HEK293 (cell line): ENCODE data around the gene AASDH.
"Not testable (repeated sequence)": the region's sequence is repeated elsewhere in the genome, so short reads cannot be mapped to it uniquely, and the experiment has no call there.

Source experiments
- CTCF ChIA-PET: fragments of 350-600 bp; formaldehyde crosslinking; extraction: SDS; loops from one replicate; lab custom pipeline; 2021; ENCODE audit warnings: antibody characterized with exemption; lab: Yijun Ruan, JAX
- POLR2A ChIA-PET: fragments of 300-600 bp; formaldehyde crosslinking; extraction: SDS; loops from one replicate; lab custom pipeline; 2020; ENCODE audit warnings: antibody characterized with exemption, inconsistent platforms; lab: Yijun Ruan, JAX
- H3K27ac ChIP-seq: fragments of 200-500 bp; sonication (Bioruptor generic); 2 replicates; pipeline ENCODE4 v1.5.1; 2014; ENCODE audit warnings: low read depth, low read length, control low read depth, inconsistent platforms; ENCODE audit errors: extremely low read depth
- H3K36me3 ChIP-seq, 2 experiments: fragments of 200-500 bp in 1 of 2; sonication (Bioruptor generic) in 1 of 2; 1 replicate in 1 of 2; 2 replicates in 1 of 2; pipeline ENCODE4 v1.5.1; 2014 to 2017; ENCODE audit warnings: inconsistent platforms in 2 of 2, low read length in 2 of 2; ENCODE audit not compliant: control insufficient read depth in 2 of 2, insufficient read depth in 1 of 2
- H3K4me1 ChIP-seq: fragments of 200-500 bp; sonication (Bioruptor generic); 2 replicates; pipeline ENCODE4 v1.5.1; 2014; ENCODE audit warnings: mild to moderate bottlenecking, low read length, inconsistent platforms; ENCODE audit not compliant: control insufficient read depth, insufficient read depth
- H3K4me3 ChIP-seq: 2 replicates; pipeline ENCODE4 v1.5.1; 2011; ENCODE audit warnings: low read depth, mild to moderate bottlenecking, control low read depth, low read length, moderate library complexity
- H3K9me3 ChIP-seq: fragments of 200-500 bp; sonication (Bioruptor generic); 2 replicates; pipeline ENCODE4 v1.5.1; 2014; ENCODE audit warnings: low read depth, low read length, inconsistent platforms; ENCODE audit not compliant: control insufficient read depth, insufficient read depth
- IKZF3 ChIP-seq: fragments of 450-650 bp; IDR thresholded peaks from 2 replicates; pipeline ENCODE4 v1.5.0; 2018; ENCODE audit warnings: missing biosample characterization, mild to moderate bottlenecking, missing genetic modification characterization, moderate library complexity
- KLF9 ChIP-seq: fragments of 450-650 bp; formaldehyde crosslinking; IDR thresholded peaks from 2 replicates; pipeline ENCODE4 v1.5.1; 2016; ENCODE audit warnings: missing biosample characterization, missing genetic modification characterization, low read depth
- MYNN ChIP-seq: fragments of 450-650 bp; formaldehyde crosslinking; IDR thresholded peaks from 2 replicates; pipeline ENCODE4 v1.5.1; 2016; ENCODE audit warnings: missing biosample characterization, missing genetic modification characterization, borderline replicate concordance
- RBAK ChIP-seq: fragments of 450-650 bp; formaldehyde crosslinking; IDR thresholded peaks from 2 replicates; pipeline ENCODE4 v1.5.1; 2016; ENCODE audit warnings: missing biosample characterization, missing genetic modification characterization
- SETDB1 ChIP-seq: IDR thresholded peaks from one replicate; pipeline ENCODE4 v1.6.1; 2017; ENCODE audit warnings: mild to moderate bottlenecking, low read length, moderate library complexity, mixed read lengths; ENCODE audit not compliant: insufficient read length
- ZFP69B ChIP-seq: fragments of 450-650 bp; formaldehyde crosslinking; IDR thresholded peaks from 2 replicates; pipeline ENCODE4 v1.5.1; 2016; ENCODE audit warnings: missing biosample characterization, missing genetic modification characterization
- ZNF121 ChIP-seq: fragments of 450-650 bp; formaldehyde crosslinking; IDR thresholded peaks from 2 replicates; pipeline ENCODE4 v1.5.1; 2016; ENCODE audit warnings: missing biosample characterization, missing genetic modification characterization
- ZNF174 ChIP-seq: fragments of 450-650 bp; formaldehyde crosslinking; IDR thresholded peaks from 2 replicates; pipeline ENCODE4 v1.5.0; 2017; ENCODE audit warnings: missing biosample characterization, mild to moderate bottlenecking, missing genetic modification characterization
- ZNF221 ChIP-seq: fragments of 450-650 bp; formaldehyde crosslinking; IDR thresholded peaks from 2 replicates; pipeline ENCODE4 v1.5.1; 2017; ENCODE audit warnings: missing biosample characterization, missing genetic modification characterization, borderline replicate concordance
- ZNF366 ChIP-seq: fragments of 450-650 bp; formaldehyde crosslinking; conservative IDR thresholded peaks from 2 replicates; pipeline ENCODE4 v1.5.1; 2016; ENCODE audit warnings: missing biosample characterization, missing genetic modification characterization
- ZNF433 ChIP-seq: fragments of 450-650 bp; formaldehyde crosslinking; IDR thresholded peaks from 2 replicates; pipeline ENCODE4 v1.5.1; 2016; ENCODE audit warnings: missing biosample characterization, missing genetic modification characterization, low read depth
- ZNF548 ChIP-seq: fragments of 450-650 bp; formaldehyde crosslinking; IDR thresholded peaks from 2 replicates; pipeline ENCODE4 v1.5.1; 2016; ENCODE audit warnings: missing biosample characterization, missing genetic modification characterization
- ZNF571 ChIP-seq: fragments of 450-650 bp; formaldehyde crosslinking; IDR thresholded peaks from 2 replicates; pipeline ENCODE4 v1.5.0; 2017; ENCODE audit warnings: missing biosample characterization, missing genetic modification characterization
- ZNF626 ChIP-seq: fragments of 450-650 bp; sonication (Bioruptor Pico); formaldehyde crosslinking; IDR thresholded peaks from 2 replicates; pipeline ENCODE4 v1.5.1; 2018; ENCODE audit warnings: missing biosample characterization, missing genetic modification characterization, inconsistent platforms
- TF ChIP-seq, protein P1 (sequence below): fragments of 450-650 bp; formaldehyde crosslinking; IDR thresholded peaks from 2 replicates; pipeline ENCODE4 v1.5.1; 2016; ENCODE audit warnings: missing biosample characterization, missing genetic modification characterization
- TF ChIP-seq, protein P2 (sequence below): fragments of 450-650 bp; formaldehyde crosslinking; IDR thresholded peaks from 2 replicates; pipeline ENCODE4 v1.5.1; 2016; ENCODE audit warnings: missing biosample characterization, missing genetic modification characterization
- TF ChIP-seq, protein P3 (sequence below): fragments of 450-650 bp; formaldehyde crosslinking; IDR thresholded peaks from 2 replicates; pipeline ENCODE4 v1.5.1; 2017; ENCODE audit warnings: missing biosample characterization, missing genetic modification characterization

AASDH gene

DNA sequence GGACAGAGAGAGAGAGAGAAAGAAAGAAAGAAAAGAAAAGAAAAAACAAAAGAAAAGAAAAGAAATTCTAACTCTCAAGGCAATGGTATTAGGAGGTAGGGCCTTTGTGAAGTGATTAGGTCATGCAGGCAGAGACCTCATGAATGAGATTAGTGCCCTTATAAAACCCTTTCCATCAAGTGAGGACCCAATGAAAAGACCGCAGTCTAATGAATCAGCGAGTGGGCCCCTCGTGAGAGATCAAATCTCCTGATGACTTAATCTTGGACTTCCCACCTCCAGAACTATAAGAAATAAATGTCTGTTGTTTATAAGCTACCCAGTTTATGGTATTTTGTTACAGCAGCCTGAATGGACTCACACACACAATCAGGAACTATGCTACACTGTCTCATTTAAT lies 16.9 kb downstream of the AASDH start:
- TF ChIP-seq ZNF366: peak; percentile 69
- TF ChIP-seq ZFP69B (tag by site-specific recombination): 0 out of 2 replicates have a peak, but pooled peaks have one; percentile 45
- peak; percentile 88 for TF ChIP-seq SETDB1
- no peak for TF ChIP-seq MYNN
- TF ChIP-seq, protein P1, sequence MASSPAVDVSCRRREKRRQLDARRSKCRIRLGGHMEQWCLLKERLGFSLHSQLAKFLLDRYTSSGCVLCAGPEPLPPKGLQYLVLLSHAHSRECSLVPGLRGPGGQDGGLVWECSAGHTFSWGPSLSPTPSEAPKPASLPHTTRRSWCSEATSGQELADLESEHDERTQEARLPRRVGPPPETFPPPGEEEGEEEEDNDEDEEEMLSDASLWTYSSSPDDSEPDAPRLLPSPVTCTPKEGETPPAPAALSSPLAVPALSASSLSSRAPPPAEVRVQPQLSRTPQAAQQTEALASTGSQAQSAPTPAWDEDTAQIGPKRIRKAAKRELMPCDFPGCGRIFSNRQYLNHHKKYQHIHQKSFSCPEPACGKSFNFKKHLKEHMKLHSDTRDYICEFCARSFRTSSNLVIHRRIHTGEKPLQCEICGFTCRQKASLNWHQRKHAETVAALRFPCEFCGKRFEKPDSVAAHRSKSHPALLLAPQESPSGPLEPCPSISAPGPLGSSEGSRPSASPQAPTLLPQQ (tag by site-specific recombination): peak; percentile 69
- Histone ChIP-seq H3K4me1 (no peaks in the 10 kb centered on the region), H3K4me3 (no peak overlapping the region), H3K9me3 (no peaks in the 10 kb centered on the region), H3K36me3 (peaks cover 0 to 23% of the 10 kb centered on the region in 2 experiments), H3K27ac (no peak overlapping the region)
- CTCF ChIA-PET: no interaction called here
- POLR2A ChIA-PET: no interaction called here

DNA sequence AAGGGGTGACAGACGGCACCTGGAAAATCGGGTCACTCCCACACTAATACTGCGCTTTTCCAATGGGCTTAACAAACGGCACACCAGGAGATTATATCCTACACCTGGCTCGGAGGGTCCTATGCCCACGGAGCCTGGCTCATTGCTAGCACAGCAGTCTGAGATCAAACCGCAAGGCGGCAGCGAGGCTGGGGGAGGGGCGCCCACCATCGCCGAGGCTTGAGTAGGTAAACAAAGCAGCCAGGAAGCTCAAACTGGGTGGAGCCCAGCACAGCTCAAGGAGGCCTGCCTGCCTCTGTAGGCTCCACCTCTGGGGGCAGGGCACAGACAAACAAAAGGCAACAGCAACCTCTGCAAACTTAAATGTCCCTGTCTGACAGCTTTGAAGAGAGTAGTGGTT lies 24.3 kb downstream of the AASDH start:
- H3K36me3 ChIP-seq, POLR2A ChIA-PET, H3K9me3 ChIP-seq, H3K27ac ChIP-seq, H3K4me1 ChIP-seq, CTCF ChIA-PET, H3K4me3 ChIP-seq: not testable (repeated sequence)

DNA sequence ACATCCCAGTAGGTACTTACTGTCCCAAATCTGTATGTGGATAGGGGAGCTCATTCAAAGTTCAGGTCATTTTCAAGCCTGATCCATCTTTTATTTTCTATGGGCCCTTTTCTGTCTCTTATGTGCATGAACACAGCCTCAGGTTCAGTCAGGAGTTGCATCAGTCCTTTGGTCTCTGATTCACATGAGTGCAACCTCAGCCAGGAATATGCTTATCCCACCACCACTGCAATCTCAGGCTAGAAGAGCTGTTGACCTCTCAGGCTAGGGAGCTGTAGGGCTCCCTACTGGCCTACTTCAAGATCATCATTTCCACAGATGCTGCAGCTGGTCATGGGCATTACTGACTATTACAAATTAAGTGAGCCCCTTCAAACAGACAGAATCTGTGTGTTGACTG lies 27.2 kb downstream of the AASDH start:
- Histone ChIP-seq H3K4me3 (no peak overlapping the region), H3K36me3 (peaks cover 0 to 16% of the 10 kb centered on the region in 2 experiments; a peak in 2 of 3 replicates), H3K4me1 (no peaks in the 10 kb centered on the region), H3K9me3 (no peaks in the 10 kb centered on the region), H3K27ac (no peak overlapping the region)
- no peak for TF ChIP-seq SETDB1
- TF ChIP-seq ZNF121 (tag by site-specific recombination): no peak
- no peak for TF ChIP-seq ZFP69B (tag by site-specific recombination)
- no peak for TF ChIP-seq ZNF433 (tag by site-specific recombination)
- no peak for TF ChIP-seq KLF9 (tag by site-specific recombination)
- no peak for TF ChIP-seq IKZF3
- TF ChIP-seq RBAK: no peak
- TF ChIP-seq ZNF626: no peak
- TF ChIP-seq ZNF571 (tag by site-specific recombination): no peak
- TF ChIP-seq, protein P2, sequence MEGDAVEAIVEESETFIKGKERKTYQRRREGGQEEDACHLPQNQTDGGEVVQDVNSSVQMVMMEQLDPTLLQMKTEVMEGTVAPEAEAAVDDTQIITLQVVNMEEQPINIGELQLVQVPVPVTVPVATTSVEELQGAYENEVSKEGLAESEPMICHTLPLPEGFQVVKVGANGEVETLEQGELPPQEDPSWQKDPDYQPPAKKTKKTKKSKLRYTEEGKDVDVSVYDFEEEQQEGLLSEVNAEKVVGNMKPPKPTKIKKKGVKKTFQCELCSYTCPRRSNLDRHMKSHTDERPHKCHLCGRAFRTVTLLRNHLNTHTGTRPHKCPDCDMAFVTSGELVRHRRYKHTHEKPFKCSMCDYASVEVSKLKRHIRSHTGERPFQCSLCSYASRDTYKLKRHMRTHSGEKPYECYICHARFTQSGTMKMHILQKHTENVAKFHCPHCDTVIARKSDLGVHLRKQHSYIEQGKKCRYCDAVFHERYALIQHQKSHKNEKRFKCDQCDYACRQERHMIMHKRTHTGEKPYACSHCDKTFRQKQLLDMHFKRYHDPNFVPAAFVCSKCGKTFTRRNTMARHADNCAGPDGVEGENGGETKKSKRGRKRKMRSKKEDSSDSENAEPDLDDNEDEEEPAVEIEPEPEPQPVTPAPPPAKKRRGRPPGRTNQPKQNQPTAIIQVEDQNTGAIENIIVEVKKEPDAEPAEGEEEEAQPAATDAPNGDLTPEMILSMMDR (tag by site-specific recombination): no peak
- TF ChIP-seq ZNF548 (tag by site-specific recombination): no peak
- no peak for TF ChIP-seq ZNF221 (tag by site-specific recombination)
- ChIA-PET POLR2A (no interaction called here), CTCF (no interaction called here)

DNA sequence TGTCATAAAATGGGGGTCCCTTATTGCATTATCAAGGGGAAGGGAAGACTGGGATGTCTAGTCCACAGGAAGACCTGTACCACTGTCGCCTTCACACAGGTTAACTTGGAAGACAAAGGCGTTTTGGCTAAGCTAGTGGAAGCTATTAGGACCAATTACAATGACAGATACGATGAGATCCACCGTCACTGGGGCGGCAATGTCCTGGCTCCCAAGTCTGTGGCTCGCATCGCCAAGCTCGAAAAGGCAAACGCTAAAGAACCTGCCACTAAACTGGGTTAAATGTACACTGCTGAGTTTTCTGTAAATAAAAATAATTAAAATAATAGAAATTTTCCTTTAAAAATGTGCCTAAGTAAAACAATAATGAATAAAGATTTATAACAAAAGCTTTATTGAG lies 30.6 kb downstream of the AASDH start:
- Histone ChIP-seq H3K4me1 (no peaks in the 10 kb centered on the region), H3K4me3 (no peak overlapping the region), H3K9me3 (no peaks in the 10 kb centered on the region), H3K27ac (no peak overlapping the region), H3K36me3 (peaks cover 0 to 25% of the 10 kb centered on the region in 2 experiments; a peak in 2 of 3 replicates)
- CTCF ChIA-PET: no interaction called here
- TF ChIP-seq, protein P3, sequence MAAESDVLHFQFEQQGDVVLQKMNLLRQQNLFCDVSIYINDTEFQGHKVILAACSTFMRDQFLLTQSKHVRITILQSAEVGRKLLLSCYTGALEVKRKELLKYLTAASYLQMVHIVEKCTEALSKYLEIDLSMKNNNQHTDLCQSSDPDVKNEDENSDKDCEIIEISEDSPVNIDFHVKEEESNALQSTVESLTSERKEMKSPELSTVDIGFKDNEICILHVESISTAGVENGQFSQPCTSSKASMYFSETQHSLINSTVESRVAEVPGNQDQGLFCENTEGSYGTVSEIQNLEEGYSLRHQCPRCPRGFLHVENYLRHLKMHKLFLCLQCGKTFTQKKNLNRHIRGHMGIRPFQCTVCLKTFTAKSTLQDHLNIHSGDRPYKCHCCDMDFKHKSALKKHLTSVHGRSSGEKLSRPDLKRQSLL (tag by site-specific recombination): no peak
- no peak for TF ChIP-seq ZNF174 (tag by site-specific recombination)
- POLR2A ChIA-PET: no interaction called here
